Measurements from ENCODE around the gene DLGAP1.
A peak's percentile ranks its signal among the peaks of the same experiment; 100 is the strongest.
"Not testable (repeated sequence)": the region's sequence is repeated elsewhere in the genome, so short reads cannot be mapped to it uniquely, and the experiment has no call there.

Gene DLGAP1

GRCh38 chr18:3652380-3653262, 802.5 kb downstream of the DLGAP1 start:
- no peaks in the 10 kb centered on the region for H3K9me3 ChIP-seq (ENCODE audit: control extremely low read depth in 1 of 5, control insufficient read depth in 4 of 5, insufficient read depth in 2 of 5, low read depth in 1 of 5, low read length in 4 of 5)
- H3K4me1 ChIP-seq (ENCODE audit: control extremely low read depth in 1 of 4, control insufficient read depth in 4 of 4, insufficient read depth in 4 of 4, low read length in 3 of 4): peaks cover 0 to 50% (median 12%) of the 10 kb centered on the region in 4 experiments
- DNase-seq: peak; percentile 80 to 92 (median 92)
- H3K27ac ChIP-seq (ENCODE audit: insufficient read depth in 1 of 2, low read depth in 1 of 2, low read length in 2 of 2, poor library complexity in 1 of 2, severe bottlenecking in 2 of 2): peak overlapping the region; percentile 8 to 89
- WGBS (ENCODE audit: insufficient coverage): 59% methylated on average over 8 of the region's 13 CpGs
- H3K4me3 ChIP-seq (ENCODE audit: control insufficient read depth in 1 of 7, extremely low read depth in 1 of 7, insufficient read depth in 4 of 7, low read depth in 2 of 7, low read length in 6 of 7): peak overlapping the region in 2 of 7 experiments; percentile 34 to 40
- POLR2A ChIA-PET: no interaction called here
- CTCF ChIA-PET: interaction anchor here (0.6 to 1.7 kb wide), 10 partner anchors 8 to 356 kb away, joined by 3 to 7 read pairs (median 4); no protein-coding TSS in a partner anchor
- H3K27me3 ChIP-seq (replicated peaks in 2 of 5; ENCODE audit: control insufficient read depth in 4 of 5, insufficient read depth in 5 of 5, low read length in 4 of 5): no peaks in the 10 kb centered on the region
- H3K36me3 ChIP-seq (ENCODE audit: control insufficient read depth in 4 of 4, insufficient read depth in 4 of 4, low read length in 3 of 4): no peaks in the 10 kb centered on the region

DNA sequence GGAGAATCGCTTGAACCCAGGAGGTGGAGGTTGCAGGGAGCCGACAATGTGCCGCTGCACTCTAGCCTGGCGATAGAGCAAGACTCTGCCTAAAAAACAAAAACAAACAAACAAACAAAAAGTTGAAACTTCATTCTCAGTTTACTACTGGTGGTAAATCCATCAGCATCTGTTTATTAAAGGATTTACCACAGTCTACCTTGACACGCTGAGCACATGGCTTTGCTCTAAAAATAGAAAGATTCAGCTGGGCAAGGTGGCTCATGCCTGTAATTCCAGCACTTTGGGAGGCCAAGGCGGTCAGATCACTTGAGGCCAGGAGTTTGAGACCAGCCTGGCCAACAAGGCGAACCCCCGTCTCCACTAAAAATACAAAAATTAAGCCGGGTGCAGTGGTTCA, 803.8 kb downstream of the DLGAP1 start:
- no peaks in the 10 kb centered on the region for H3K36me3 ChIP-seq (ENCODE audit: control insufficient read depth in 4 of 4, insufficient read depth in 4 of 4, low read length in 3 of 4)
- peaks cover 0 to 47% (median 12%) of the 10 kb centered on the region in 4 experiments for H3K4me1 ChIP-seq (ENCODE audit: control extremely low read depth in 1 of 4, control insufficient read depth in 4 of 4, insufficient read depth in 4 of 4, low read length in 3 of 4)
- H3K27me3 ChIP-seq (replicated peaks in 2 of 5; ENCODE audit: control insufficient read depth in 4 of 5, insufficient read depth in 5 of 5, low read length in 4 of 5): no peaks in the 10 kb centered on the region
- CTCF ChIA-PET: no interaction called here
- 88% methylated on average over 9 of the region's 9 CpGs for whole genome bisulfite sequencing (ENCODE audit: insufficient coverage)
- POLR2A ChIA-PET: no interaction called here
- no peak overlapping the region for H3K4me3 ChIP-seq (ENCODE audit: control insufficient read depth in 1 of 7, extremely low read depth in 1 of 7, insufficient read depth in 4 of 7, low read depth in 2 of 7, low read length in 6 of 7)
- no peak for DNase-seq
- H3K9me3 ChIP-seq (ENCODE audit: control extremely low read depth in 1 of 5, control insufficient read depth in 4 of 5, insufficient read depth in 2 of 5, low read depth in 1 of 5, low read length in 4 of 5): no peaks in the 10 kb centered on the region
- H3K27ac ChIP-seq (ENCODE audit: insufficient read depth in 1 of 2, low read depth in 1 of 2, low read length in 2 of 2, poor library complexity in 1 of 2, severe bottlenecking in 2 of 2): no peak overlapping the region

GRCh38 chr18:3650521-3651042, 804.5 kb downstream of the DLGAP1 start:
- DNase-seq; H3K36me3 ChIP-seq (ENCODE audit: control insufficient read depth in 4 of 4, insufficient read depth in 4 of 4, low read length in 3 of 4); H3K9me3 ChIP-seq (ENCODE audit: control extremely low read depth in 1 of 5, control insufficient read depth in 4 of 5, insufficient read depth in 2 of 5, low read depth in 1 of 5, low read length in 4 of 5); POLR2A ChIA-PET; H3K4me3 ChIP-seq (ENCODE audit: control insufficient read depth in 1 of 7, extremely low read depth in 1 of 7, insufficient read depth in 4 of 7, low read depth in 2 of 7, low read length in 6 of 7); H3K27ac ChIP-seq (ENCODE audit: insufficient read depth in 1 of 2, low read depth in 1 of 2, low read length in 2 of 2, poor library complexity in 1 of 2, severe bottlenecking in 2 of 2); H3K27me3 ChIP-seq (replicated peaks in 2 of 5; ENCODE audit: control insufficient read depth in 4 of 5, insufficient read depth in 5 of 5, low read length in 4 of 5): not testable (repeated sequence)
- H3K4me1 ChIP-seq (ENCODE audit: control extremely low read depth in 1 of 4, control insufficient read depth in 4 of 4, insufficient read depth in 4 of 4, low read length in 3 of 4): peaks cover 0 to 48% (median 13%) of the 10 kb centered on the region in 4 experiments
- CTCF ChIA-PET: interaction anchor here (1.1 to 1.2 kb wide), 2 partner anchors 17 to 18 kb away, joined by 3 to 4 read pairs; no protein-coding TSS in a partner anchor
- 82% methylated on average over 8 of the region's 9 CpGs for WGBS (ENCODE audit: insufficient coverage)

GRCh38 chr18:3649633-3650426, 805.3 kb downstream of the DLGAP1 start:
- no peaks in the 10 kb centered on the region for H3K27me3 ChIP-seq (replicated peaks in 2 of 5; ENCODE audit: control insufficient read depth in 4 of 5, insufficient read depth in 5 of 5, low read length in 4 of 5)
- no peaks in the 10 kb centered on the region for H3K36me3 ChIP-seq (ENCODE audit: control insufficient read depth in 4 of 4, insufficient read depth in 4 of 4, low read length in 3 of 4)
- ChIA-PET POLR2A (no interaction called here), CTCF (interaction anchor here (0.6 to 1.2 kb wide), 3 partner anchors 16 to 54 kb away, joined by 3 to 4 read pairs (median 3); no protein-coding TSS in a partner anchor)
- no peak overlapping the region for H3K27ac ChIP-seq (ENCODE audit: insufficient read depth in 1 of 2, low read depth in 1 of 2, low read length in 2 of 2, poor library complexity in 1 of 2, severe bottlenecking in 2 of 2)
- 92% methylated on average over 4 of the region's 8 CpGs for WGBS (ENCODE audit: insufficient coverage)
- peaks cover 0 to 47% (median 15%) of the 10 kb centered on the region in 4 experiments for H3K4me1 ChIP-seq (ENCODE audit: control extremely low read depth in 1 of 4, control insufficient read depth in 4 of 4, insufficient read depth in 4 of 4, low read length in 3 of 4)
- H3K9me3 ChIP-seq (ENCODE audit: control extremely low read depth in 1 of 5, control insufficient read depth in 4 of 5, insufficient read depth in 2 of 5, low read depth in 1 of 5, low read length in 4 of 5): no peaks in the 10 kb centered on the region
- H3K4me3 ChIP-seq (ENCODE audit: control insufficient read depth in 1 of 7, extremely low read depth in 1 of 7, insufficient read depth in 4 of 7, low read depth in 2 of 7, low read length in 6 of 7): no peak overlapping the region
- DNase-seq: no peak

DNA sequence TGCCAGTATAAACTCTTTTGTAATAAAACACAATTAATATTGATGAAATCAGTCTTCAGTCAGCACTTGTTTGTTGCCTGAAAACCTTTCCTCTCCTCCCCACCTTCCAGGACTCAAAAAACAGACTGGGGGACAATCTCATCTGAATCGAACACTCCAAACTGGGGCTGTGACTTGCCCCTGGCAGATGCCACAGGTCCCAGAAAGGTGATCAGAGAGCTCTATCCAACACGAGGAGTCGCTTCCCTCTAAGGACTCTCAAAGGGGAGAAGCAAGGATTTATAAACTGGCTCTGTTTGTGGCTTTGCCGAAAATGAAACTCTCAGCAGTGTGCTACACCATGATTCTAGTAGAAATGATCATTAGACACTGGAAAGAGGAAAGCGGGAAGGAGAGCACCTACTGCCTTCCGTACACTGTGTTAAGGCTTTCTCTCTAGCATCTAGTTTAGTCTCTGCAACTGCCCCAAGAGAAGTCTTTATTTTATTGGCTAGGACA, 805.9 kb downstream of the DLGAP1 start:
- Histone ChIP-seq H3K4me1 (ENCODE audit: control extremely low read depth in 1 of 4, control insufficient read depth in 4 of 4, insufficient read depth in 4 of 4, low read length in 3 of 4) (peaks cover 0 to 40% (median 15%) of the 10 kb centered on the region in 4 experiments), H3K36me3 (ENCODE audit: control insufficient read depth in 4 of 4, insufficient read depth in 4 of 4, low read length in 3 of 4) (no peaks in the 10 kb centered on the region), H3K9me3 (ENCODE audit: control extremely low read depth in 1 of 5, control insufficient read depth in 4 of 5, insufficient read depth in 2 of 5, low read depth in 1 of 5, low read length in 4 of 5) (no peaks in the 10 kb centered on the region), H3K4me3 (ENCODE audit: control insufficient read depth in 1 of 7, extremely low read depth in 1 of 7, insufficient read depth in 4 of 7, low read depth in 2 of 7, low read length in 6 of 7) (no peak overlapping the region), H3K27ac (ENCODE audit: insufficient read depth in 1 of 2, low read depth in 1 of 2, low read length in 2 of 2, poor library complexity in 1 of 2, severe bottlenecking in 2 of 2) (no peak overlapping the region), H3K27me3 (replicated peaks in 2 of 5; ENCODE audit: control insufficient read depth in 4 of 5, insufficient read depth in 5 of 5, low read length in 4 of 5) (no peaks in the 10 kb centered on the region)
- WGBS (ENCODE audit: insufficient coverage): 75% methylated on average over 3 of the region's 6 CpGs
- ChIA-PET CTCF (interaction anchor here (0.6 to 2.0 kb wide), 4 partner anchors 12 to 53 kb away, joined by 3 to 4 read pairs (median 4); no protein-coding TSS in a partner anchor), POLR2A (no interaction called here)
- DNase-seq: no peak

- Histone ChIP-seq H3K4me1 (ENCODE audit: control extremely low read depth in 1 of 4, control insufficient read depth in 4 of 4, insufficient read depth in 4 of 4, low read length in 3 of 4) (peaks cover 0 to 35% (median 13%) of the 10 kb centered on the region in 4 experiments), H3K4me3 (ENCODE audit: control insufficient read depth in 1 of 7, extremely low read depth in 1 of 7, insufficient read depth in 4 of 7, low read depth in 2 of 7, low read length in 6 of 7) (no peak overlapping the region), H3K27me3 (replicated peaks in 2 of 5; ENCODE audit: control insufficient read depth in 4 of 5, insufficient read depth in 5 of 5, low read length in 4 of 5) (no peaks in the 10 kb centered on the region), H3K9me3 (ENCODE audit: control extremely low read depth in 1 of 5, control insufficient read depth in 4 of 5, insufficient read depth in 2 of 5, low read depth in 1 of 5, low read length in 4 of 5) (no peaks in the 10 kb centered on the region), H3K27ac (ENCODE audit: insufficient read depth in 1 of 2, low read depth in 1 of 2, low read length in 2 of 2, poor library complexity in 1 of 2, severe bottlenecking in 2 of 2) (no peak overlapping the region), H3K36me3 (ENCODE audit: control insufficient read depth in 4 of 4, insufficient read depth in 4 of 4, low read length in 3 of 4) (no peaks in the 10 kb centered on the region)
- DNase-seq: no peak
- ChIA-PET CTCF (interaction anchor here (1.2 to 2.0 kb wide), 2 partner anchors 13 to 28 kb away, joined by 3 to 4 read pairs; no protein-coding TSS in a partner anchor), POLR2A (no interaction called here)
- WGBS (ENCODE audit: insufficient coverage): 43% methylated on average over 1 of the region's 2 CpGs
Measured at GRCh38 chr18:3648641-3649040, 806.5 kb downstream of the DLGAP1 start.
